GM12878 (cell line): Measurements from ENCODE around the gene KLF3. TPM values are rescaled to one million over a fixed set of nuclear protein-coding genes. Genes with fewer than 3 reads are reported as not detected.

Source experiments
- CREM ChIP-seq: IDR thresholded peaks from 2 replicates; pipeline ENCODE4 v1.6.1; 2014; ENCODE audit warnings: antibody characterized with exemption, low read depth
- STAT1 ChIP-seq: fragments of 450-650 bp; conservative IDR thresholded peaks from 2 replicates; pipeline ENCODE4 v1.6.1; 2014; ENCODE audit warnings: antibody characterized with exemption, mild to moderate bottlenecking
- ZNF592 ChIP-seq: fragments of 450-650 bp; IDR thresholded peaks from 2 replicates; pipeline ENCODE4 v1.6.1; 2017; ENCODE audit warnings: mild to moderate bottlenecking, moderate library complexity
- ZZZ3 ChIP-seq: IDR thresholded peaks from 2 replicates; pipeline ENCODE4 v1.6.1; 2011; ENCODE audit warnings: low read depth; ENCODE audit not compliant: control insufficient read depth, insufficient read length
- polyA plus RNA-seq, 11 experiments: library from polyadenylated mRNA; depleted of rRNA in 4 of 11; unstranded in 6 of 11; stranded (reverse) in 5 of 11; fragments of >200 nt; fragmentation: Nextera tagmentation in 4 of 11; fragmentation: Illumina TruSeq in 1 of 11; extraction: Ambion mirVana in 4 of 11; extraction: Trizol in 1 of 11; gene quantifications; 1 replicate in 1 of 11; 2 replicates in 10 of 11; pipeline versions ENCODE4 v1.2.1 to v1.2.3, GENCODE V29; 2011 to 2016; ENCODE audit warnings: inconsistent platforms in 2 of 11, missing spikeins in 2 of 11, low read depth in 1 of 11
- total RNA-seq, 4 experiments: library from RNA; depleted of rRNA in 3 of 4; stranded (reverse); fragments of >200 nt in 3 of 4; fragmentation: Illumina TruSeq in 1 of 4; extraction: Trizol in 1 of 4; gene quantifications; 2 replicates each; pipeline versions ENCODE4 v1.2.1 to v1.2.3, GENCODE V29; 2013 to 2021
- TF ChIP-seq, protein P1 (sequence below): fragments of 450-650 bp; IDR thresholded peaks from 2 replicates; pipeline ENCODE4 v1.6.1; 2016; ENCODE audit warnings: mild to moderate bottlenecking, moderate library complexity, borderline replicate concordance
- TF ChIP-seq, protein P2 (sequence below): fragments of 450-650 bp; IDR thresholded peaks from 2 replicates; pipeline ENCODE4 v1.6.1; 2014; ENCODE audit warnings: mild to moderate bottlenecking

Gene KLF3
- total and polyA plus RNA-seq, 10 of the 15 experiments (the other 5 are each of a cell fraction or from before 2014, with no cell fraction given), result 1.4 to 5.8 (median 2.1) TPM

DNA sequence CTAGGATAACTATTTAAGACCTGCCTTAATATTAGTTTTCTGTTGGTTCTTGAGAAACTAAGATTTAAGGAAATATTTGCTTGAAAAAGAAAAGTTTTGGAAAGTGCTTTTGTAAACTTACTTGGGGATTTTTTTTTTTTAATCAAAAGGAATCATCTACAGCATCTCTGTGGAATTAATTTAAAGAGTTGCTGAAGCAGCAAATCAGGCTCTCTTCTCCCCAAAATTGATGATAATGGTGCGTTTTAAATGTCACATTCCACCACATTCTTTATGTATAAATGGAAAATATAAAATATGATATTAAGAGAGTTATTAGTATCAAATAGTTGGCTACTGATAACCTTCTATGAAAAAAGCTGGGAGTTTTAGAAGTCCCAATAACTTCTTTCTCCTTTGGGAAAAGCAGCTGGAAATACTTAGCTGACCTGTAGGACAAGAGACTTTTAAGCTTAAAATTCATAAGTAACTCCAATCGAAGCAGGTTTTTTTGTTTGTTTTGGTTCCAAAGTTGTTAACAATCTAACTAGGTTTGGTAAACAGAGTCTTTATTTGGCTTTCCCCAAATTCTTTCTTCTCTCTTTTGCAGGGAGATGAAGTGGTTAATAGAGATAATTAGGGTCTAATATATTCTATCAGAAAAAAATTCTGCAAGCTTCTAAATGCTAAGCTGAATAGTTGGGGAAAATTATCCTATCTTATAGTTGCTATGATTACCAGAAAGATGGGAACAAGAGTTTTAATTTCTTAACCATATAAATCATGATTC lies 4.4 kb downstream of the KLF3 start (continued):
- TF ChIP-seq ZNF592 (no peak), ZZZ3 (no peak), STAT1 (no peak), CREM (no peak)
- TF ChIP-seq, protein P1, sequence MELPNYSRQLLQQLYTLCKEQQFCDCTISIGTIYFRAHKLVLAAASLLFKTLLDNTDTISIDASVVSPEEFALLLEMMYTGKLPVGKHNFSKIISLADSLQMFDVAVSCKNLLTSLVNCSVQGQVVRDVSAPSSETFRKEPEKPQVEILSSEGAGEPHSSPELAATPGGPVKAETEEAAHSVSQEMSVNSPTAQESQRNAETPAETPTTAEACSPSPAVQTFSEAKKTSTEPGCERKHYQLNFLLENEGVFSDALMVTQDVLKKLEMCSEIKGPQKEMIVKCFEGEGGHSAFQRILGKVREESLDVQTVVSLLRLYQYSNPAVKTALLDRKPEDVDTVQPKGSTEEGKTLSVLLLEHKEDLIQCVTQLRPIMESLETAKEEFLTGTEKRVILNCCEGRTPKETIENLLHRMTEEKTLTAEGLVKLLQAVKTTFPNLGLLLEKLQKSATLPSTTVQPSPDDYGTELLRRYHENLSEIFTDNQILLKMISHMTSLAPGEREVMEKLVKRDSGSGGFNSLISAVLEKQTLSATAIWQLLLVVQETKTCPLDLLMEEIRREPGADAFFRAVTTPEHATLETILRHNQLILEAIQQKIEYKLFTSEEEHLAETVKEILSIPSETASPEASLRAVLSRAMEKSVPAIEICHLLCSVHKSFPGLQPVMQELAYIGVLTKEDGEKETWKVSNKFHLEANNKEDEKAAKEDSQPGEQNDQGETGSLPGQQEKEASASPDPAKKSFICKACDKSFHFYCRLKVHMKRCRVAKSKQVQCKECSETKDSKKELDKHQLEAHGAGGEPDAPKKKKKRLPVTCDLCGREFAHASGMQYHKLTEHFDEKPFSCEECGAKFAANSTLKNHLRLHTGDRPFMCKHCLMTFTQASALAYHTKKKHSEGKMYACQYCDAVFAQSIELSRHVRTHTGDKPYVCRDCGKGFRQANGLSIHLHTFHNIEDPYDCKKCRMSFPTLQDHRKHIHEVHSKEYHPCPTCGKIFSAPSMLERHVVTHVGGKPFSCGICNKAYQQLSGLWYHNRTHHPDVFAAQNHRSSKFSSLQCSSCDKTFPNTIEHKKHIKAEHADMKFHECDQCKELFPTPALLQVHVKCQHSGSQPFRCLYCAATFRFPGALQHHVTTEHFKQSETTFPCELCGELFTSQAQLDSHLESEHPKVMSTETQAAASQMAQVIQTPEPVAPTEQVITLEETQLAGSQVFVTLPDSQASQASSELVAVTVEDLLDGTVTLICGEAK, result no peak
- TF ChIP-seq, protein P2, sequence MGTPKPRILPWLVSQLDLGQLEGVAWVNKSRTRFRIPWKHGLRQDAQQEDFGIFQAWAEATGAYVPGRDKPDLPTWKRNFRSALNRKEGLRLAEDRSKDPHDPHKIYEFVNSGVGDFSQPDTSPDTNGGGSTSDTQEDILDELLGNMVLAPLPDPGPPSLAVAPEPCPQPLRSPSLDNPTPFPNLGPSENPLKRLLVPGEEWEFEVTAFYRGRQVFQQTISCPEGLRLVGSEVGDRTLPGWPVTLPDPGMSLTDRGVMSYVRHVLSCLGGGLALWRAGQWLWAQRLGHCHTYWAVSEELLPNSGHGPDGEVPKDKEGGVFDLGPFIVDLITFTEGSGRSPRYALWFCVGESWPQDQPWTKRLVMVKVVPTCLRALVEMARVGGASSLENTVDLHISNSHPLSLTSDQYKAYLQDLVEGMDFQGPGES, result no peak
